Measurements from ENCODE around the gene CDC14A. TPM values are rescaled to one million over a fixed set of nuclear protein-coding genes. Genes with fewer than 3 reads are reported as not detected.

The CDC14A gene
- polyA plus RNA-seq, 1 experiment, result 2.8 TPM

- TF ChIP-seq CTCF (IDR thresholded peaks at IDR 0.05; ENCODE audit: low read depth, low read length), result no peak
Observed at GRCh38 chr1:100449477-100449876, 97.2 kb downstream of the CDC14A start.

GRCh38 chr1:100452641-100453040 is 100.3 kb downstream of the CDC14A start:
- ChIA-PET POLR2A (no interaction called here), CTCF (interaction anchor here (1.4 to 15.5 kb wide), 2 partner anchors 11 to 416 kb away, joined by 4 to 481 read pairs; no protein-coding TSS in a partner anchor)
- DNase-seq (ENCODE audit: low read depth, low spot score), result peak; percentile 13
- no peak for TF ChIP-seq CTCF (IDR thresholded peaks at IDR 0.05; ENCODE audit: low read depth, low read length)
- H3K27me3 ChIP-seq (ENCODE audit: control insufficient read depth, insufficient read depth, low read length), result no peaks in the 10 kb centered on the region
- no peak overlapping the region for H3K4me3 ChIP-seq (ENCODE audit: low read depth, low read length)
- H3K9me3 ChIP-seq (ENCODE audit: control insufficient read depth, insufficient read depth, low read length), result no peaks in the 10 kb centered on the region
- no peak overlapping the region for H3K27ac ChIP-seq (ENCODE audit: low read depth, low read length)

More at GRCh38 chr1:100449477-100449876, 97.2 kb downstream of the CDC14A start:
- Histone ChIP-seq H3K27ac (ENCODE audit: low read depth, low read length) (no peak overlapping the region), H3K27me3 (ENCODE audit: control insufficient read depth, insufficient read depth, low read length) (no peaks in the 10 kb centered on the region), H3K9me3 (ENCODE audit: control insufficient read depth, insufficient read depth, low read length) (no peaks in the 10 kb centered on the region), H3K4me3 (ENCODE audit: low read depth, low read length) (no peak overlapping the region)
- DNase-seq (ENCODE audit: low read depth, low spot score), result no peak
- CTCF ChIA-PET, result no interaction called here
- POLR2A ChIA-PET, result no interaction called here

- no peak for DNase-seq (ENCODE audit: low read depth, low spot score)
- peak; percentile 42; the same call in 1 of the 2 replicates for TF ChIP-seq CTCF (IDR thresholded peaks at IDR 0.05; ENCODE audit: low read depth, low read length)
- no peak overlapping the region for H3K4me3 ChIP-seq (ENCODE audit: low read depth, low read length)
- H3K27ac ChIP-seq (ENCODE audit: low read depth, low read length), result no peak overlapping the region
- CTCF ChIA-PET, result interaction anchor here (0.6 to 15.5 kb wide), 38 partner anchors 8 to 647 kb away, joined by 3 to 481 read pairs (median 4); no protein-coding TSS in a partner anchor
- POLR2A ChIA-PET, result no interaction called here
- no peaks in the 10 kb centered on the region for H3K9me3 ChIP-seq (ENCODE audit: control insufficient read depth, insufficient read depth, low read length)
- H3K27me3 ChIP-seq (ENCODE audit: control insufficient read depth, insufficient read depth, low read length), result no peaks in the 10 kb centered on the region
Observed at GRCh38 chr1:100455478-100456072, 103.3 kb downstream of the CDC14A start.

- Histone ChIP-seq H3K27ac (ENCODE audit: low read depth, low read length) (no peak overlapping the region), H3K4me3 (ENCODE audit: low read depth, low read length) (no peak overlapping the region), H3K27me3 (ENCODE audit: control insufficient read depth, insufficient read depth, low read length) (no peaks in the 10 kb centered on the region), H3K9me3 (ENCODE audit: control insufficient read depth, insufficient read depth, low read length) (no peaks in the 10 kb centered on the region)
- ChIA-PET POLR2A (no interaction called here), CTCF (interaction anchor here (0.6 to 15.5 kb wide), 23 partner anchors 9 to 860 kb away, joined by 3 to 481 read pairs (median 5); partner anchors contain the start of gene RTCA)
- no peak for TF ChIP-seq CTCF (IDR thresholded peaks at IDR 0.05; ENCODE audit: low read depth, low read length)
- no peak for DNase-seq (ENCODE audit: low read depth, low spot score)
Observed at GRCh38 chr1:100456880-100457279, 104.6 kb downstream of the CDC14A start.

- POLR2A ChIA-PET, result no interaction called here
- CTCF ChIA-PET, result interaction anchor here (1.6 to 15.5 kb wide), 4 partner anchors 25 to 648 kb away, joined by 3 to 481 read pairs (median 14); no protein-coding TSS in a partner anchor
- no peak for TF ChIP-seq CTCF (IDR thresholded peaks at IDR 0.05; ENCODE audit: low read depth, low read length)
Observed at GRCh38 chr1:100457683-100458082, 105.4 kb downstream of the CDC14A start.

More at GRCh38 chr1:100457683-100458082, 105.4 kb downstream of the CDC14A start:
- DNase-seq (ENCODE audit: low read depth, low spot score), result no peak
- Histone ChIP-seq H3K27ac (ENCODE audit: low read depth, low read length) (no peak overlapping the region), H3K27me3 (ENCODE audit: control insufficient read depth, insufficient read depth, low read length) (no peaks in the 10 kb centered on the region), H3K4me3 (ENCODE audit: low read depth, low read length) (no peak overlapping the region), H3K9me3 (ENCODE audit: control insufficient read depth, insufficient read depth, low read length) (no peaks in the 10 kb centered on the region)
